ENCODE measurements around the gene B9D1. TPM values are rescaled to one million over a fixed set of nuclear protein-coding genes. Genes with fewer than 3 reads are reported as not detected.

B9D1 gene, protein sequence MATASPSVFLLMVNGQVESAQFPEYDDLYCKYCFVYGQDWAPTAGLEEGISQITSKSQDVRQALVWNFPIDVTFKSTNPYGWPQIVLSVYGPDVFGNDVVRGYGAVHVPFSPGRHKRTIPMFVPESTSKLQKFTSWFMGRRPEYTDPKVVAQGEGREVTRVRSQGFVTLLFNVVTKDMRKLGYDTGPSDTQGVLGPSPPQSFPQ
- total RNA-seq (10 to 100 TPM; 23.7 to 47.9 TPM), polyA plus RNA-seq (10 to 100 TPM; 23.5 to 28.3 TPM)
- long read RNA-seq, donor 1, partial matches to known transcripts: 13 of 22 reads
- long read RNA-seq, donor 1, other reads (novel, unspliced or antisense): 0 of 22 reads
- long read RNA-seq, donor 2, partial matches to known transcripts: 0 of 5 reads
- long read RNA-seq, donor 2, other reads (novel, unspliced or antisense): 0 of 5 reads
- long read RNA-seq, donor 3, partial matches to known transcripts: 0 of 3 reads
- long read RNA-seq, donor 3, other reads (novel, unspliced or antisense): 0 of 3 reads
- long read RNA-seq, donor 4, partial matches to known transcripts: 0 of 2 reads
- long read RNA-seq, donor 4, other reads (novel, unspliced or antisense): 0 of 2 reads
- long read RNA-seq, donor 5, partial matches to known transcripts: 5 of 14 reads
- long read RNA-seq, donor 5, other reads (novel, unspliced or antisense): 0 of 14 reads

DNA sequence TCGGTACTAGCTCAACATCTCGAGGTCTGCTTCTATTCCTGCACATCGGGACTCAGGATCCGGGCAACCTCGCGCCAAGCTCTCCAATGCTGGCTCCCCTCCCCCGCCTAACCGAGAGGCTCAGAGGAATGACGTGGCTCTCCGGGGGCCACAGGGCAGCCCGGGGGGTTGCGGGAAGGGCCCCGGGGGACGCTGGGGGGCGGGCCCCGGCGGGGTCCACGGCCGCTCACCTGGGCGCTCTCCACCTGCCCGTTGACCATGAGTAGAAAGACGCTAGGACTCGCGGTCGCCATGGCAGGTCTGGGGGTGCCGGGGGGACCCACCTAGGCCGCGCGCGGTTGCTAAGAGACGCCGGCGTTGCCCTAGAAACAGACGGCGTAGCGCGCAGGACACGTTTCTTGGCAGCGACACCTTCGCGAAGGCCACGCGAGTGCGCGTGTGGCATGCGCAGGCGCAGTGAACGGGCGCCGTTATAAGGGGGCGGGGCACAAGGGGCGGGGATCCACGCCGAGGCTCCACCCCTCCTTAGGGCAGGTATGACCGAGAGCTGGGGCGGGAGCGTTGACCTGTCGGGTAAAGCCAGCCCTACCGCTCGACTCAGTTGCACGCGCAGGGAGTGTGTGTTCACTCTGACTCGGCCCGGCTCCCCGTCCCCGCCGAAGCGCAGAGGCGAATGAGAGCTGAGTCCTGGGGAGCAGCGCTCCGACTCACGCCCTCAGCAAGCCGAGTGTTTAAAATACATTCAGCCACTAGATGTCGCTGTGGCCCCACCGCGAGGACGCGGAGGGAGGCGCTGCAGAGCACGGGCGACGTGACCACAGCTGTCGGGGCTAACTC, at the start of gene B9D1:
TSS of gene B9D1 (minus strand) at position 447 of the 837 bp plus-strand sequence. CDS start at position 293, 154 bp downstream.
- Histone ChIP-seq H3K36me3 (ENCODE audit: control insufficient read depth in 4 of 4, insufficient read depth in 4 of 4, low read length in 4 of 4) (peaks cover 0 to 3% (median 0%) of the 10 kb centered on the region in 4 donors), H3K27me3 (ENCODE audit: control insufficient read depth in 3 of 3, insufficient read depth in 3 of 3, low read length in 2 of 3) (no peaks in the 10 kb centered on the region), H3K27ac (ENCODE audit: low read depth in 1 of 2, low read length in 1 of 2) (peak within 1 kb of the TSS; percentile 70 to 74), H3K4me1 (ENCODE audit: control insufficient read depth in 5 of 5, insufficient read depth in 5 of 5, low read length in 5 of 5) (peaks cover 0 to 30% (median 10%) of the 10 kb centered on the region in 5 donors), H3K4me3 (peak within 1 kb of the TSS; percentile 48), H3K9ac (ENCODE audit: insufficient read depth in 1 of 2, low read length in 2 of 2) (peak within 1 kb of the TSS; percentile 59 to 71), H3K9me3 (ENCODE audit: control insufficient read depth in 4 of 4, insufficient read depth in 3 of 4, low read length in 3 of 4) (no peaks in the 10 kb centered on the region)
- TF ChIP-seq, protein P1, sequence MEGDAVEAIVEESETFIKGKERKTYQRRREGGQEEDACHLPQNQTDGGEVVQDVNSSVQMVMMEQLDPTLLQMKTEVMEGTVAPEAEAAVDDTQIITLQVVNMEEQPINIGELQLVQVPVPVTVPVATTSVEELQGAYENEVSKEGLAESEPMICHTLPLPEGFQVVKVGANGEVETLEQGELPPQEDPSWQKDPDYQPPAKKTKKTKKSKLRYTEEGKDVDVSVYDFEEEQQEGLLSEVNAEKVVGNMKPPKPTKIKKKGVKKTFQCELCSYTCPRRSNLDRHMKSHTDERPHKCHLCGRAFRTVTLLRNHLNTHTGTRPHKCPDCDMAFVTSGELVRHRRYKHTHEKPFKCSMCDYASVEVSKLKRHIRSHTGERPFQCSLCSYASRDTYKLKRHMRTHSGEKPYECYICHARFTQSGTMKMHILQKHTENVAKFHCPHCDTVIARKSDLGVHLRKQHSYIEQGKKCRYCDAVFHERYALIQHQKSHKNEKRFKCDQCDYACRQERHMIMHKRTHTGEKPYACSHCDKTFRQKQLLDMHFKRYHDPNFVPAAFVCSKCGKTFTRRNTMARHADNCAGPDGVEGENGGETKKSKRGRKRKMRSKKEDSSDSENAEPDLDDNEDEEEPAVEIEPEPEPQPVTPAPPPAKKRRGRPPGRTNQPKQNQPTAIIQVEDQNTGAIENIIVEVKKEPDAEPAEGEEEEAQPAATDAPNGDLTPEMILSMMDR (IDR thresholded peaks at IDR 0.05; ENCODE audit: control extremely low read depth, extremely low read depth): peak; percentile 99
- 0 to 1% methylated on average over 70 to 83 of the region's 83 CpGs for WGBS, 2 donors
- ATAC-seq (ENCODE audit: insufficient read depth, low FRiP score) (peak; percentile 93), DNase-seq (peak; percentile 96 to 97 (median 96))

DNA sequence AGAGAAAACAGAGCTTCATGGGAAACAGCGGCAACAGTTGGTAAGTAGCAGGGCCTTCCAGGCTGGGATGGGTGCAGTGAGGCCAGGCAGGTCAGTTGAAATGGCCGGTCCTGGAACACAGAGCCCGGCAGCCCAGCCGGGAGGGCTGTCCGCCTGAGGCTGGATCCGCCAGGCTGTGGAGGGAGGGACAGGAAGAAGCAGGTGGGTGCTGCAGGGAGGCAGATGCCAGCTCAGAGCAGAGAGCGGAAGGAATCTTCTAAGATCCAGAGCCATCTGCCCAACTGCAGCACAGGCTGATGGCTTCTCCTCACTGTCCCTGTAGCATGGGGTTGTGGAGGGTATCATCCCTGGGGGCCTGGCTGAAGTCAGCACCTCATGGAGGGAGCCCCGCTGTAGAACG, 49.1 kb upstream of the B9D1 start:
- H3K36me3 ChIP-seq (ENCODE audit: control insufficient read depth in 4 of 4, insufficient read depth in 4 of 4, low read length in 4 of 4): no peaks in the 10 kb centered on the region
- no peaks in the 10 kb centered on the region for H3K27me3 ChIP-seq (ENCODE audit: control insufficient read depth in 3 of 3, insufficient read depth in 3 of 3, low read length in 2 of 3)
- peaks cover 0 to 16% (median 0%) of the 10 kb centered on the region in 5 donors for H3K4me1 ChIP-seq (ENCODE audit: control insufficient read depth in 5 of 5, insufficient read depth in 5 of 5, low read length in 5 of 5)
- ATAC-seq (ENCODE audit: insufficient read depth, low FRiP score) (no peak), DNase-seq (peak in 1 of 3 donors; percentile 38)
- TF ChIP-seq, protein P1 (IDR thresholded peaks at IDR 0.05; ENCODE audit: control extremely low read depth, extremely low read depth): no peak
- H3K4me3 ChIP-seq: no peak overlapping the region
- no peak overlapping the region for H3K9ac ChIP-seq (ENCODE audit: insufficient read depth in 1 of 2, low read length in 2 of 2)
- no peaks in the 10 kb centered on the region for H3K9me3 ChIP-seq (ENCODE audit: control insufficient read depth in 4 of 4, insufficient read depth in 3 of 4, low read length in 3 of 4)
- no peak overlapping the region for H3K27ac ChIP-seq (ENCODE audit: low read depth in 1 of 2, low read length in 1 of 2)
- 68 to 74% methylated on average over 9 of the region's 9 CpGs for WGBS, 2 donors

DNA sequence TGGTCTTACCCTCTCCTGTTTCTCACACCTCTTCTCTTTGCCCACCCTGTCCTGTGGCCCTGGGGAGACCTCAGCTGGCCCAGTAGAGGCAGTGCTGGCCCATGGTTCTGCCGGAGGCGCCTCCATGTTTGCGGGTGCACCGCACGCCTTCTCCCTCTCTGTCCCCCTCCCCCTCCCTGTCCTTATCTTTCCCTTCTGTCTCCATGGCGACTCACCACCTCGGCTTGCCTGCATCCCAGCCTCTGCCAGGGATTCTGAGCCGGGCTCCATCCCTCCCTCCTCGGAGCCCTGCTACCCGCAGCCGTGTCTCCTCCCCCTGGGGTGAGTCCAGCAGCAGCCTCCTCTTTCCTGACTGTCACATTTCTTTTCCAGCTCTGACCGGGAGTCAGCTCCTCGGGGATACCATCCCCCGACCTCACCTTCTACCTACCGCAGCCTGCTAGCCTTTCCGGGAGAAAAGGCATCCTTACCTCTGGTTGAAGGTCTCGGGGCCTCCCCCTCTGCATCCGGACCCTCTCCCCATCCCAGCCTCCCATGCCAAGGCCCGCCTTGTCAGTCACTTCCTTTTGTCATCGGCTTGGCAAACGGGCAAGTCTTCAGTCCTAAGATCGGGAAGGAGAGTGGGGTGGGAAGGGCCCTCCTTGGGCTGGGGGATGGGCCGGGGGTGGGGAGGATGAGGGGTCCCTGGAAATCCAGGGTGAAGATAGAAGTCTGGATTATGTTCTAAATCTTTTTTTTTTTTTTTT, 48.5 kb upstream of the B9D1 start, which contains the start of gene RNF112:
TSS of gene RNF112 (plus strand) at position 358 of the 746 bp plus-strand sequence. CDS start at position 535, 177 bp downstream.
- H3K27ac ChIP-seq (ENCODE audit: low read depth in 1 of 2, low read length in 1 of 2): no peak within 1 kb of the TSS
- ATAC-seq (ENCODE audit: insufficient read depth, low FRiP score) (no peak), DNase-seq (peak; percentile 74 to 79 (median 77))
- WGBS, 2 donors: 28 to 43% methylated on average over 23 of the region's 23 CpGs
- no peak within 1 kb of the TSS for H3K4me3 ChIP-seq
- no peaks in the 10 kb centered on the region for H3K36me3 ChIP-seq (ENCODE audit: control insufficient read depth in 4 of 4, insufficient read depth in 4 of 4, low read length in 4 of 4)
- no peak within 1 kb of the TSS for H3K9ac ChIP-seq (ENCODE audit: insufficient read depth in 1 of 2, low read length in 2 of 2)
- no peaks in the 10 kb centered on the region for H3K27me3 ChIP-seq (ENCODE audit: control insufficient read depth in 3 of 3, insufficient read depth in 3 of 3, low read length in 2 of 3)
- TF ChIP-seq, protein P1 (IDR thresholded peaks at IDR 0.05; ENCODE audit: control extremely low read depth, extremely low read depth): no peak
- peaks cover 0 to 16% (median 0%) of the 10 kb centered on the region in 5 donors for H3K4me1 ChIP-seq (ENCODE audit: control insufficient read depth in 5 of 5, insufficient read depth in 5 of 5, low read length in 5 of 5)
- no peaks in the 10 kb centered on the region for H3K9me3 ChIP-seq (ENCODE audit: control insufficient read depth in 4 of 4, insufficient read depth in 3 of 4, low read length in 3 of 4)
